Prostate gland (tissue), 2 donors: ENCODE data around the gene AQP12B. TPM values are rescaled to one million over a fixed set of nuclear protein-coding genes. Genes with fewer than 3 reads are reported as not detected.

ENCODE experiments used
- DNase-seq: peaks from one replicate; pipeline ENCODE4 v3.0.0-alpha.2; 2019; ENCODE audit warnings: low spot score
- H3K27ac ChIP-seq, 2 donors: fragments of 200-600 bp; sonication (generic); 2 replicates each; pipeline ENCODE4 v1.5.1; 2017 to 2019
- H3K27me3 ChIP-seq: fragments of 200-600 bp; sonication (generic); replicated peaks from 2 replicates; pipeline ENCODE4 v1.5.1; 2019; ENCODE audit not compliant: insufficient read depth
- H3K36me3 ChIP-seq, 2 donors: fragments of 200-600 bp; sonication (generic); 1 replicate in 1 of 2; 2 replicates in 1 of 2; pipeline versions ENCODE4 v1.5.1 to v1.8.1; 2017 to 2019
- H3K4me1 ChIP-seq: fragments of 200-600 bp; sonication (generic); replicated peaks from 2 replicates; pipeline ENCODE4 v1.5.1; 2019
- H3K4me3 ChIP-seq, 2 donors: fragments of 200-600 bp; sonication (generic); 2 replicates each; pipeline ENCODE4 v1.5.1; 2017 to 2019
- H3K9me3 ChIP-seq: fragments of 200-600 bp; sonication (generic); 2 replicates; pipeline ENCODE4 v1.5.1; 2017
- CTCF ChIP-seq, 4 experiments: fragments of 200-600 bp in 2 of 4; fragments of 450-650 bp in 2 of 4; sonication (generic) in 2 of 4; IDR thresholded peaks; 1 replicate in 3 of 4; 2 replicates in 1 of 4; pipeline ENCODE4 v1.5.1; 2016 to 2019; ENCODE audit warnings: antibody characterized with exemption in 4 of 4, mild to moderate bottlenecking in 2 of 4, moderate library complexity in 2 of 4
- POLR2A ChIP-seq: fragments of 450-650 bp; IDR thresholded peaks from one replicate; pipeline ENCODE4 v1.6.1; 2016; ENCODE audit warnings: antibody characterized with exemption, mild to moderate bottlenecking
- POLR2AphosphoS5 ChIP-seq: sonication (generic); formaldehyde crosslinking; IDR thresholded peaks from one replicate; pipeline ENCODE4 v1.6.1; 2017; ENCODE audit warnings: antibody characterized with exemption
- WGBS: methylation state at CpG from one replicate; pipeline ENCODE4 v1.1.5; 2018; 5-methylcytosine and 5-hydroxymethylcytosine counted together
- intact Hi-C: fragments of 100-400 bp; cut with DNase I; formaldehyde crosslinking; loops from one replicate; pipeline ENCODE4 v1.14.2; 2022
- total RNA-seq, 2 donors: library from RNA; depleted of rRNA; stranded (reverse); fragments of >200 nt; gene quantifications; one replicate each; pipeline ENCODE4 v1.1.0, GENCODE V29; 2016

AQP12B gene
- total RNA-seq, 2 donors from 2014 or later: not detected

- H3K36me3 ChIP-seq: no peaks in the 10 kb centered on the region
- H3K9me3 ChIP-seq: no peaks in the 10 kb centered on the region
- H3K27ac ChIP-seq: no peak overlapping the region
- H3K4me1 ChIP-seq: no peaks in the 10 kb centered on the region
- DNase-seq: no peak
- WGBS: 68% methylated on average over 18 of the region's 26 CpGs
- H3K27me3 ChIP-seq: no peaks in the 10 kb centered on the region
- no peak overlapping the region for H3K4me3 ChIP-seq
- TF ChIP-seq POLR2A (no peak), CTCF (IDR thresholded peaks at IDR 0.05) (no peak), POLR2AphosphoS5 (no peak)
- intact Hi-C loops: no loop called here
Observed at GRCh38 chr2:240713928-240714746, 31.5 kb upstream of the AQP12B start.

GRCh38 chr2:240713071-240713927, 30.6 kb upstream of the AQP12B start:
- Histone ChIP-seq H3K27me3 (no peaks in the 10 kb centered on the region), H3K4me1 (no peaks in the 10 kb centered on the region), H3K27ac (no peak overlapping the region), H3K36me3 (no peaks in the 10 kb centered on the region), H3K4me3 (no peak overlapping the region), H3K9me3 (no peaks in the 10 kb centered on the region)
- intact Hi-C loops: no loop called here
- no peak for DNase-seq
- TF ChIP-seq POLR2A (no peak), CTCF (IDR thresholded peaks at IDR 0.05) (no peak), POLR2AphosphoS5 (no peak)
- 90% methylated on average over 25 of the region's 25 CpGs for WGBS

- no peak for TF ChIP-seq POLR2A
- TF ChIP-seq CTCF (IDR thresholded peaks at IDR 0.05): no peak
- TF ChIP-seq POLR2AphosphoS5: no peak
- 92% methylated on average over 9 of the region's 9 CpGs for WGBS
- no peaks in the 10 kb centered on the region for H3K27me3 ChIP-seq
- no peaks in the 10 kb centered on the region for H3K4me1 ChIP-seq
- intact Hi-C loops: no loop called here
- DNase-seq: no peak
- no peaks in the 10 kb centered on the region for H3K9me3 ChIP-seq
- H3K36me3 ChIP-seq: no peaks in the 10 kb centered on the region
- H3K4me3 ChIP-seq: no peak overlapping the region
- no peak overlapping the region for H3K27ac ChIP-seq
Observed at GRCh38 chr2:240712121-240712520, 29.4 kb upstream of the AQP12B start.

DNA sequence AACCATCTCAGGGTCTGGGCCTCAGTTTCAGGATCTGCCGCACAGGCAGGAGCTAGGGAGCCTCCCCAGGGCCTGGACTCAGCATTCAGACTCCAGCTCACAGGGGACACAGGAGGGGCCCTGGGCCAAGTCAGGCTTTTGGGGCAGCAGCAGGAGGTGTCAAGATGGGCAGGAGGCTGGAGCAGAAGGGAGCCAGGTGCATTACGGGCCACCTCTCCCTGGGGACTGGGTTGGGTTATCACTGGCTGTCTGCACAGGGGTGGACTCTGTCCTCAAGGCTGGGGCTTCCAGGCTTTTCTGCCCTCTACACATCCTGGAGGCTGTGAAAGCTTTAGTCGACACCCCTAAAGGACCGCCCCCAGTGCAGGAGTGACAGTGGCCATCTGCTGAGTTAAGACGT, 29.0 kb upstream of the AQP12B start:
- H3K4me3 ChIP-seq: no peak overlapping the region
- H3K36me3 ChIP-seq: no peaks in the 10 kb centered on the region
- no peak overlapping the region for H3K27ac ChIP-seq
- TF ChIP-seq POLR2A (no peak), POLR2AphosphoS5 (no peak), CTCF (IDR thresholded peaks at IDR 0.05) (no peak)
- no peaks in the 10 kb centered on the region for H3K4me1 ChIP-seq
- intact Hi-C loops: no loop called here
- DNase-seq: no peak
- H3K9me3 ChIP-seq: no peaks in the 10 kb centered on the region
- 84% methylated on average over 5 of the region's 5 CpGs for WGBS
- H3K27me3 ChIP-seq: no peaks in the 10 kb centered on the region
